DMS114 treated with DMSO at 0.1 percent for 48 hours (cell line): ENCODE results near the gene BCR.
"Not testable (repeated sequence)": the region's sequence is repeated elsewhere in the genome, so short reads cannot be mapped to it uniquely, and the experiment has no call there.

ENCODE experiments used
- DNase-seq: peaks from one replicate; lab custom pipeline; 2025; ENCODE audit not compliant: unreplicated experiment; lab: John Stamatoyannopoulos, UW

The BCR gene

GRCh38 chr22:23361676-23362075 is 181.4 kb downstream of the BCR start:
- no peak for DNase-seq

DNA sequence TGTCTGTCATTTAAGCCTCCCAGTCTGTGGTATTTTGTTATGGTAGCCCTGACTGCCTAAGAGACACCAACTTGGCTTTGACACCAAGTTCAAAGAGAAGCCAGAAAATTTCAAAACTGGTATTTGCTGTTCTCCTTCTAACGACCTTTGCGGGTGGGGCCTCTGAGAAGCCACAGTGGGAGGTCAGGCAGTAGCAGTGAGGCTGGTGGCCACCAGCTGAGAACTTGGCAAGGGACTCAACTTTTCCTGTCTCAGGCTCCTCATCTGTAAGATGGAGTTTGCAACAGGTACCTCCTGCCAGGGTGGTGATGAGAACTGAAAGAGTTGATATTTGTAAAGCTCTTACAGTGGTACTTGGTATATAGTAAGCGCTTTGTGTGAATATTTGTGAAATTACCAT is 183.4 kb downstream of the BCR start:
- no peak for DNase-seq

GRCh38 chr22:23364389-23364788 is 184.1 kb downstream of the BCR start:
- DNase-seq = no peak

DNA sequence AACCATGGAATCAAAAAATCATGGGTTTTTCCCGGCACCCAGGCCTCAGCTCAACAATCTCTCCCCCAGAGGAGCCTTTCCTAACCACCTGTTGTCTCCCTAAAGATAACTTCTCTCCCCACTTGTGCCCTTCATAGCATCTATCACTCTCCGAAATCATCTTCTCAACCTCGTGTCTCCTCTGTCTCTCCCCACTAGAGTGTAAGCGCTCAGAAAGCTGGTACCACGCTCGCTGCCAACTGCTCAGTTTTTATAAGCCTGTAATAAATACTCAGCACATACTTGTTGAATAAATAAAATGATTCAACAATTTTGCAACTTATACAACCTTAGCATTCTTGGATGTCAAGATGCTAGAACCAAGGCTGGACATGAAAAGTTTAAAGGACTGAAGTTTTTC is 185.2 kb downstream of the BCR start:
- no peak for DNase-seq

DNA sequence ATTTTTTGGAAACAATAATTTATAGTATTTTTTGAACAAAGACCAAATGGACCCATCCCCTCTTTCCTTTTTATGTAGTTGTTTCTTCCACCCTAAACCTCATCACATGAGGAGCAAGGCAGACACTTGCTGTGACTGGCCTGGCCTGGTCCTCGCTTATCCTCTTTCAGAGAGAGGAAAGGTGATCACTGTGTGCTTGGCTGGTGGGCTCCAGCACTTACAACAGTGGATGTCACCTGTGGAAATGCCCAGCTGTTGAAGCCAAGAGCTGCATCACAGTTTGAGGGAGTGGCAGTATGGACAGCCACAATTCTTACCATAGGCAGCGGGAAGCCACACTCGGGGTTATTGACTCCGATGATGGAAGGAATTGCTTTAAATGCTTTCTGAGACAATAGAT is 185.7 kb downstream of the BCR start:
- no peak for DNase-seq

DNA sequence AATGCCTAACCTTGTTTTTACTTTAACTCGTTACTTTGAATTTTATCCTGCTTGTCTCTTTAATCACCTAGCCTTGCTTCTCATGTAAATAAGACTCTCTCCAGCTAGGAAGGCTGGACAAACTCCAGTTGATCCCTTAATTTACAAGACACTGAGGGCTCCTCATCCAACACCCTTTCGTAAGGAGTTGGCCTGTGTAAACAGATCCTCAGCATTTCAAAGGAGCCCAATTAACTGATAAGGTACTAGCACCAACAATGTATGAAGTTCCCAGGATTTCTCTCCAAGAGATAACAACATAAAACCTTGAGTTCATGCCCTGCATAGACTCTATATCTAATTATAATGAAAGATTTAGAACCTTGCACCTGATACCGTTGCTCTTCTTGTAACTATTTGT is 186.9 kb downstream of the BCR start:
- DNase-seq = not testable (repeated sequence)
